HL-60 (cell line): ENCODE data around the gene DBNDD1.

Source experiments
- GABPA ChIP-seq: IDR thresholded peaks from 2 replicates; pipeline ENCODE4 v1.6.1; 2012; ENCODE audit warnings: low read depth
- TF ChIP-seq, protein P1 (sequence below): IDR thresholded peaks from one replicate; pipeline ENCODE4 v1.5.1; 2011; ENCODE audit warnings: low read length, control low read depth, inconsistent platforms; ENCODE audit not compliant: insufficient read depth
- TF ChIP-seq, protein P2 (sequence below): IDR thresholded peaks from 2 replicates; pipeline ENCODE4 v1.6.1; 2012; ENCODE audit warnings: low read depth; ENCODE audit not compliant: insufficient replicate concordance

DNA sequence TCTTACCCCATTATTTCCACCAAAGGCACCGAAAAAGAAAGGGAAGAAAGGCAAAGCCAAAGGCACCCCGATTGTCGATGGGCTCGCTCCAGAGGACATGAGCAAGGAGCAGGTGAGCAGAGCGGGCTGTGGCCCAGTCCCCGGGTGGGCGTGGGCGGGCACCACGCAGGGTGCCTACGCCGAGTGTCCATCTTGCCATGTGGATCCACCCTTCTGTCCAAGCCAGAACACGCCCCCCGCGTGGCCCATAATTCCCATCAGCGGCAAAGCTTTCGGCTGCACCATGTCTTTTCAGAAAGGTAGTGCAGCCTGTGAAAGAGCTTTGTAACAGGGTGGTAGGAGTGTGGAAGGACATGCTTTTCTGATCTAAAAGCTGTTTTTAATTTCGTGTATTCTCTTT is 8.4 kb upstream of the DBNDD1 start:
- TF ChIP-seq, protein P1, sequence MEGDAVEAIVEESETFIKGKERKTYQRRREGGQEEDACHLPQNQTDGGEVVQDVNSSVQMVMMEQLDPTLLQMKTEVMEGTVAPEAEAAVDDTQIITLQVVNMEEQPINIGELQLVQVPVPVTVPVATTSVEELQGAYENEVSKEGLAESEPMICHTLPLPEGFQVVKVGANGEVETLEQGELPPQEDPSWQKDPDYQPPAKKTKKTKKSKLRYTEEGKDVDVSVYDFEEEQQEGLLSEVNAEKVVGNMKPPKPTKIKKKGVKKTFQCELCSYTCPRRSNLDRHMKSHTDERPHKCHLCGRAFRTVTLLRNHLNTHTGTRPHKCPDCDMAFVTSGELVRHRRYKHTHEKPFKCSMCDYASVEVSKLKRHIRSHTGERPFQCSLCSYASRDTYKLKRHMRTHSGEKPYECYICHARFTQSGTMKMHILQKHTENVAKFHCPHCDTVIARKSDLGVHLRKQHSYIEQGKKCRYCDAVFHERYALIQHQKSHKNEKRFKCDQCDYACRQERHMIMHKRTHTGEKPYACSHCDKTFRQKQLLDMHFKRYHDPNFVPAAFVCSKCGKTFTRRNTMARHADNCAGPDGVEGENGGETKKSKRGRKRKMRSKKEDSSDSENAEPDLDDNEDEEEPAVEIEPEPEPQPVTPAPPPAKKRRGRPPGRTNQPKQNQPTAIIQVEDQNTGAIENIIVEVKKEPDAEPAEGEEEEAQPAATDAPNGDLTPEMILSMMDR = no peak
- TF ChIP-seq, protein P2, sequence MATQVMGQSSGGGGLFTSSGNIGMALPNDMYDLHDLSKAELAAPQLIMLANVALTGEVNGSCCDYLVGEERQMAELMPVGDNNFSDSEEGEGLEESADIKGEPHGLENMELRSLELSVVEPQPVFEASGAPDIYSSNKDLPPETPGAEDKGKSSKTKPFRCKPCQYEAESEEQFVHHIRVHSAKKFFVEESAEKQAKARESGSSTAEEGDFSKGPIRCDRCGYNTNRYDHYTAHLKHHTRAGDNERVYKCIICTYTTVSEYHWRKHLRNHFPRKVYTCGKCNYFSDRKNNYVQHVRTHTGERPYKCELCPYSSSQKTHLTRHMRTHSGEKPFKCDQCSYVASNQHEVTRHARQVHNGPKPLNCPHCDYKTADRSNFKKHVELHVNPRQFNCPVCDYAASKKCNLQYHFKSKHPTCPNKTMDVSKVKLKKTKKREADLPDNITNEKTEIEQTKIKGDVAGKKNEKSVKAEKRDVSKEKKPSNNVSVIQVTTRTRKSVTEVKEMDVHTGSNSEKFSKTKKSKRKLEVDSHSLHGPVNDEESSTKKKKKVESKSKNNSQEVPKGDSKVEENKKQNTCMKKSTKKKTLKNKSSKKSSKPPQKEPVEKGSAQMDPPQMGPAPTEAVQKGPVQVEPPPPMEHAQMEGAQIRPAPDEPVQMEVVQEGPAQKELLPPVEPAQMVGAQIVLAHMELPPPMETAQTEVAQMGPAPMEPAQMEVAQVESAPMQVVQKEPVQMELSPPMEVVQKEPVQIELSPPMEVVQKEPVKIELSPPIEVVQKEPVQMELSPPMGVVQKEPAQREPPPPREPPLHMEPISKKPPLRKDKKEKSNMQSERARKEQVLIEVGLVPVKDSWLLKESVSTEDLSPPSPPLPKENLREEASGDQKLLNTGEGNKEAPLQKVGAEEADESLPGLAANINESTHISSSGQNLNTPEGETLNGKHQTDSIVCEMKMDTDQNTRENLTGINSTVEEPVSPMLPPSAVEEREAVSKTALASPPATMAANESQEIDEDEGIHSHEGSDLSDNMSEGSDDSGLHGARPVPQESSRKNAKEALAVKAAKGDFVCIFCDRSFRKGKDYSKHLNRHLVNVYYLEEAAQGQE = no peak
- no peak for TF ChIP-seq GABPA
